Stimulated activated CD4-positive, alpha-beta T cell treated with anti-CD3 and anti-CD28 coated beads, TNF-alpha, amount 100 ng/mL, for 1 hour (primary cell): ENCODE measurements around the gene HS3ST5.
"Not testable (repeated sequence)": the region's sequence is repeated elsewhere in the genome, so short reads cannot be mapped to it uniquely, and the experiment has no call there.

Source experiments
- DNase-seq, 3 donors: peaks; one replicate each; pipeline ENCODE4 v3.0.0-alpha.2; 2020; ENCODE audit warnings: low read depth in 3 of 3, low spot score in 1 of 3

Gene HS3ST5

DNA sequence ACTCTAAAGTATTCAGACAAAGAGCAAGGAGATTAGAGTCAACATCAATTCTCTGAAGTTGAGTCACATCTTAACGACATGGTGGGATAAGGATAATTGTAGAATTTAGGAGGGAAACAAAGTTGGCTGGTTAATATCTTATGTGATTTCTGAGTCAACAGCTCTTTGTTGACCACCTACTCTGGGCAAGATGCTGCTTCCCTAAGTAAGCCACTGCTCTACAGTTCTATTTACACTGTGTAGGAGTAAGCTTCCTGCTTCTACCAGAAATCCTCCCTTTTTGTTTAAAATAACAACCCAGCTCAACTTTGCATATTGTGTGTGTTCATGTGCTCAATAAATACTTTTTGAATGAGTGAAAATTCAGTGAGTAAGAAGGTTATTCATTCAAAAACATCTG, 3.1 kb downstream of the HS3ST5 start:
- DNase-seq, result no peak

DNA sequence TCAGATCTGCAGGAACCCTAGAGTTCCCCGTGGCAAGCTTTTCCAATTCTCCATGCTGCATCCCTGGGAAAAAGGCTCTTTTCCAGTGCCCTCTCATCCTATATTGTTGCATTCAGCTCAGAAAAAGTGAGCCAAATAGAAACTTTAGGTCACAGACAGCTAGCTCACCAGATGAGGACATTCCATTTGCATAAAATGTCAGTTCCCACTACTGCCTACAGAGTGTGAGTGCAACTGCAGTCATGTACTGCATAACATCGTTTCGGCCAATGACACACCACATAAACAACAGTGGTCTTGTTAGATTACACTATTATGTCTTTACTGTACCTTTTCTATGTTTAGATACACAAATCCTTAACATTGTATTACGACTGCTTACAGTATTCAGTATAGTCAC, 8.6 kb downstream of the HS3ST5 start:
- DNase-seq, result no peak

DNA sequence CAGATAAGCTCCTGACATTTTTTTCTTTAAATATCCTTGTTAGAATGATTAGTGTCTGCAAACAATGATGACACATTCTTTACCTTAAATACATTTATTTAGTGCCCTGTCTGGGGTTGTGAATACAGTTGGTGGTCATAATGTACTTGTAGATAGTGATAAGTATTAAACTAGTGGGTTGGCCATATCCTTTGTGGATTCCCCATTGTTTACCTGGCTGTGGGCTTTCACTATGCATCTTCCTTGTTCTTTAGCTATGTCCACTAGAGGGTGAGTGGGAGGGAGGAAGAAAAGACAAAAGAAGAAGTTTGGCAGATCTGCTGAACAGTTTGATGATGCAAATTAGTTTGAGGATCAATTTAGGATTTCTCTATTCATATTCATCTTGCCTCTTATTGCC, 15.7 kb downstream of the HS3ST5 start:
- no peak for DNase-seq

DNA sequence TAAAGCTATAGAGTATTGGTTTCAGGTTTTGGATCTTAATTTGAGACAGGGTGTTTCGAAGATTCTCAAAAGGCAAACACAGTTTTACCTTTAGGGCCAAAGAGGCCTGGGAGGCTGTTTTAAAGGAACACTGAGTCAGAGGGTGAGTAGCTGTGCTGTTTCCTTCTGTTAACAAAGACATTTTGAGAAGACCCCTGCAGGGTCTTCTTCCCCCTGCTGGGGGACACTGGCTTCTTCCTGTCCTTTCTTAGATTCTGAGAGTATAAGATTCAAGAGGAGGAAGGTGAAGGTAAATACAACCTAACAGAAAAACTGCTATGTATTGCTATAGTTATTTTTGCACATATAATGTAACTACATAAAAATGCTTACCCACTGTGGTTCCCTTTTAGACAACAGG, 19.0 kb downstream of the HS3ST5 start:
- DNase-seq, result no peak

DNA sequence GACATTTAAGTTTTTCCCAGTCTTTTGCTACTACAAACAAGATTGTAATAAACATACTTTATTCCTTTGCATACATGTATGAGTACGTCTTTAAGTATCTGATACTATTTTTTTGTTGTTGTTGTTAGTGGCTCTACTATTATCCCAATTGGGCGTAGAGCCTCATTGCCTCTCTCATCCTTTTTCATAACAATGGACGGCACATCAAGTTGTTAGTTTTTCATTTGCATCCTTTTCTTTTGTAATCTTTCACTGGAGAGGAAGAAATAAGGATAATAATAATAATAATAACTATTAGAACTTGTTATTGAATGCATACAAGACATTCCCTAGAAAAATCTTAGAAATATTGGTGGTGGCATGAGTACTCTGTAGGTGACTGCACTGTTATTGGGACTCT, 23.1 kb downstream of the HS3ST5 start:
- no peak for DNase-seq

DNA sequence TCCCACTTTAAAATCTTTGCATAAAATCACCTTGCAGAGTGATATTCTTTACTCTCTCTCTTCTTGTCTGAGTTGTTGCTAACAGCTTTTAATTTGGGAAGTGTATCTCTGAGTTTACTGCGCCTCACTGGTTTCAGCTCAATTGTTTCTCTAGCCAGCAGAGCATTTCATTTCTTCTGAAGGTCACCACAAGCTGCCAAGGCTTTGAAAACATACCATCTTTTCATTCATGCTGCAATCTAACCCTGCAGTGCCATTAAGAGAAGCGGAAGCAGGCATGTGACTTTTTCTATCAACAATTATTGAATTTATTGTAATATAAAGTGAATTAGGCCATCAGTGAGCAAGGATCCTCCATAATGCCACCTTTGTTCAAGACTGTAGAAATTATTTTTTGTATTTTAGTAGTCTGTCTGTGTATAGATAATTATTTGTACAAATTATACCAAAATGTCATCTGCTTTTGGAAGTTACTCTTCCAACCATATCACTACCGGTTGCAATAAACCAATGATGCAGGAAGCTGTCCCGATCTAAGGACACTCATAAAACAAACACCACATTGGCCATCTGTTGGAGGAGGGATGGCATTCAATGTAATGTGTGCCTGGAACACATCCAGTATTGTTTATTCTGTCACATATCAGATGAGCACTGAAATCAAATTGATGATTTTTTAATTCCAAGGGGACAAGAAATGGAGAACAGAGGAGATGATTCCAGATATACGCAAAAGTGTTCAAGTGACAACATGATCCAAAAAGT, 26.8 kb downstream of the HS3ST5 start:
- no peak for DNase-seq

DNA sequence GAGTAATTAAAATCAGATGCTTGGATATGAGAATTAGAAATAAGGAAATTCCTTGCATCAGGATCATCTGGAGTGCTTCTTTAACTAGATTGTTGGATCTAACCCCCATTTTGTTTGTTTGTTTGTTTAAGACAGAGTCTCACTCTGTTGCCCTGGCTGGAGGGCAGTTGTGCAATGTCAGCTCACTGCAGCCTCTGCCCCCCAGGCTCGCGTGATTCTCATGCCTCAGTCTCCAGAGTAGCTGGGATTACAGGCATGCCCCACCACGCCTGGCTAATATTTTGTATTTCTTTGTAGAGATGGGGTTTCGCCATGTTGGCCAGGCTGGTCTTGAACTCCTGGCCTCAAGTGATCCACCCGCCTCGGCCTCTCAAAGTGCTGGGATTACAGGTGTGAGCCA, 29.0 kb downstream of the HS3ST5 start:
- not testable (repeated sequence) for DNase-seq

DNA sequence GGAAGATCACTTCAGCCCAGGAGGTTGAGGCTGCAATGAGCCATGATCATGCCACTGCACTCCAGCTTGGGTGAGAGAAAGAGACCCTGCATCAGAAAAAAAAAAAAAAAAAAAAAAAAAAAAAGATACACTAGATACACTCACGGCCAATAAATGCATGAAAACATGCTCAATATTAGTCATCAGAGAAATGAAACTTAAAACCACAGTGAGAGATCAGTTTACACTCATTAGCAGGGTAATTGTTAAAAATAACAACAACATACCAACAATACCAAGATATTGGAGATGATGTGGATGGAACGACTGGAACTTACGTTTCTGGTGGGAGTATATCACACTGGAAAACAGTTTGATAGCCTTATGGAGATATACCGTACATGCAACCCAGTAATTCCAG, 29.9 kb downstream of the HS3ST5 start:
- no peak for DNase-seq

DNA sequence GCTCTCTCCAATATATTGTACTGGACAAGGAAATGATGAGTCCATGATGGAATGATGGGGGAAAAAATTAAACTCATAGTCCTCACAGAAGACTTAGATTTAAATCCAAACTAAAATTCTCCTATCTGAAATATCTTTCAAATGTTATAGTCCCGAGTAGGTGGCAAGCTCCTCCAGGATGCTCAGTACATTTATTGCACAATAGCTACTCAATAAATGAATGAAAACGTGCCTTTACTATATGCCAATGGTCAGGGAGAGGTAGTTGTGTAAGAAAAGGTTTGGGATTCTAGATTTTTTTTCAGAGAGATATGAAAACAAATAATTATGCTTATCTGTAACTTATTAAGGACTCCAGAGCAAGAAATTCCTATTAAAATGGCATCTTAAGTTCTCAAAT, 32.8 kb downstream of the HS3ST5 start:
- no peak for DNase-seq

DNA sequence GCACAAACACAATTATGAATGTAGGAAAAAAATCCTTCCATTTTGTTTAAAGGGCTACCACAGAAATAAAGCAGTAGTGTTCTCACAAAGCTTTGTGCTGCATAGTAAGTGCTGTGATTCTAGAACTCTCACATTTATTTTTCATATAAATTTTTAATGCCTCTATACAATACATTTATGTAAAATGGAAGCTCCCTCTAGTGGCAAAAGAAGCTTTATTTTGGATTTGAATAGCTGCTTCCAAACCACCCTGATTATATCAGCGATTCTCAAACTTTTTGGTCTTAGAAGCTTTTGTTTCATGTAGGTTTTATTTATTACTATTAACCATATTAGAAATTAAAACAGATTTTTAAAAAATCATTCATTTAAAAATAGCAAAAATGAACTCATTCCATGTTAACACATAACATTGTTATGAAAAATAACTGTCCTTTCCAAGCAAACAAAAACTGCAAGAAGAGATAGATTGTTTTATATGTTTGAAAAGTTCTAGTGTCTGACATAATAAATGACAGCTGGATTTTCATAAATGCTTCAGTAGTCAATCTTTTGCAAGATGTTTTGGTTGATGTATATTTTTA, 38.4 kb downstream of the HS3ST5 start:
- no peak for DNase-seq

DNA sequence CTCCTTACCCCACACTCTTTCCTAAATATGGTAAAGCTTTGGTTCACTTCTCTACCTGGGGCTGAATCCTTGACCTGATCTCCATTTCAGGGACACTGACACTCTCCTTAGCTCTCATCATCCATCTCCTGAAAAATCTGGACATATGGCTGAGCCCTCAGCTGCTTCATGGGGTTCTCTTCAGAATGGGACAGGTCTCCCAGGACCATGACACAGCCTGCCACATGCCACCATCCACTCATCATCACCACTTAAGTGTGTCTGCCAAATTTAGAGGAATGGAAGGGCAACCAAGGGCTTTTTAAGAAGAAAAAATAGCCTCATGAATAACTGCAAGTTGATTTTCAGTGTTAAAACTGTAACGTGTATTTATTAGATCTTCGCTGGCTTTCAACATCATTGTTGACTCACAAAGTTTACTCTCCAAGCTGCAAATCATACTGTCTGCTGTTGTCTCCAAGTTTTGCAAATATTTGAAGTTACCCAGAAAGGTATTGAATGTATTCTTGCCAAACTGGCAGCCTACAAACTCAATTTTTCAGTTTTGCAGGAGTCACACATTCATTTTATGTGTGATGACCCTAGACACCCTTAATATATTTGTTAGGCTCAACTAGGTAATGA, 41.1 kb downstream of the HS3ST5 start:
- DNase-seq, result no peak

DNA sequence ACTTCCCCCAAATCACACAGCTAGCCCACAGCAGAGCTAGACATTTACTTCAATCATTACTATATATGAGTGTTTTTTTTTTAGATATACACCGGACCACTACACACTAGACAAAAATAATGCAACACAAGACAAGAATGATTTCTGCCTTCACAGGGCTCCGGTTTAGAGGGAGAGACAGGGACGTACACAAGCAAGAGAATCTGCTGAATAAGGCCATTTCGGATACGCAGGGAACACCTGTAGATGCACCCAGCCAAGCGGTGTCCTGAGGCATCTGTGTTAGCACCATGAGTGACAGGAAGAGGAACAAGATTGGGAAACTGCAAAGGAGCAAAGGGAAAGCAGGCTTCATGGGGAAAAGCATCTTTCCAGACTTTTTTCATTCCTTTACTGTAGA, 45.7 kb downstream of the HS3ST5 start:
- no peak for DNase-seq

DNA sequence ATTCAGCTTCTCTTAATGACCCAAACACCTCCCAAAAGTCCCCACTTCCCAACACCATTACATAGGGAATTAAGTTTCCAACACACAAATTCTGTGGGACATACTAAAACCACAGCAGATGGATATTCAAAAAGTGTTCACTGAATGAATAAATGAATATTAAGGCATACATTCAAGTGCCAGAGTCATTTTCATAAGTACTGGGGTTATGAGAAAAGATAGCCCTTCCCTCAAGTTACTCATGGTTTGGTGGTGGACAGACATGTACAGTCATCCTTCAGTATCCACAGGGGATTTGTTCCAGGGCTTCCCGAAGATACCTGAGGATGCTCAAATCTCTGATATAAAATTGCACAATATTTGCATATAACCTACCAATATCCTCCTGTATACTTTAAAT, 50.4 kb downstream of the HS3ST5 start:
- DNase-seq, result no peak

DNA sequence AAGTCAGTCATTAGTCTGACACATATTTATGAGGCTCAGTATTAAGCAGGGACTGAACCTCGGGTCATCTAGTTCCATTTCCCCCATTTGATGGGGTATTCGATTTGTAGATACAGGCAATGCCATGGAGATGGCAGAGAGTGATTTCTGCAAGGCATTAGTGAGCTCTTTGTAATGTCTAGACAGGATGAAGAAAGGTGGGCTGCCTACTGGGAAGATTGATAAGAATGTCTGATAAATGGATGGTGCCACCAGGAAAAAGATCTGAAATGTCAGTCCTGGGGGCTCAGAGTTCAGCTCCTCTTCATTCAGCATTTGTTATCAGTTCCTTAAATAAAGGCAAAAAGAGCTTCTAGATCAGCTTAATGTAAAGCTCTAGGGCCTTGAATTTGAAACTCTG, 51.4 kb downstream of the HS3ST5 start:
- DNase-seq, result no peak

DNA sequence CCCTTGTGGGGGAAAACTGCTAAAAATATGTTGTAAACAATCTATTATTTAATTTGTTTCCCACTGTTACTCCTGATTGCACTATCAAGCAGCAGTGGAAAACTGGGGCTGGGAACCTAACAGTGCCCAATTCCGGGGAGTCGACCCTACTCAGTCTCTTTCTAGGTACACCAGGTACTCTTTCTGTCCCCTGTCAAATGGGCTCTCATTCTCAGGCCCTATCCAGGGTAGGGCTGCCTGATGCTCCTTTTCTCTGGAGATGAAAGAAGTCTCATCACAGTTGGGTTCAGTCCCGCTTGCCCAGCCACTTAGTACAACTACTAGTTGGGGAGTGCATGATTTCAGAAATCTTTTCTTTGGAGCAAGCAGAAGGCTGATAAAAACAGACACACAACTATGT, 52.0 kb downstream of the HS3ST5 start:
- no peak for DNase-seq

DNA sequence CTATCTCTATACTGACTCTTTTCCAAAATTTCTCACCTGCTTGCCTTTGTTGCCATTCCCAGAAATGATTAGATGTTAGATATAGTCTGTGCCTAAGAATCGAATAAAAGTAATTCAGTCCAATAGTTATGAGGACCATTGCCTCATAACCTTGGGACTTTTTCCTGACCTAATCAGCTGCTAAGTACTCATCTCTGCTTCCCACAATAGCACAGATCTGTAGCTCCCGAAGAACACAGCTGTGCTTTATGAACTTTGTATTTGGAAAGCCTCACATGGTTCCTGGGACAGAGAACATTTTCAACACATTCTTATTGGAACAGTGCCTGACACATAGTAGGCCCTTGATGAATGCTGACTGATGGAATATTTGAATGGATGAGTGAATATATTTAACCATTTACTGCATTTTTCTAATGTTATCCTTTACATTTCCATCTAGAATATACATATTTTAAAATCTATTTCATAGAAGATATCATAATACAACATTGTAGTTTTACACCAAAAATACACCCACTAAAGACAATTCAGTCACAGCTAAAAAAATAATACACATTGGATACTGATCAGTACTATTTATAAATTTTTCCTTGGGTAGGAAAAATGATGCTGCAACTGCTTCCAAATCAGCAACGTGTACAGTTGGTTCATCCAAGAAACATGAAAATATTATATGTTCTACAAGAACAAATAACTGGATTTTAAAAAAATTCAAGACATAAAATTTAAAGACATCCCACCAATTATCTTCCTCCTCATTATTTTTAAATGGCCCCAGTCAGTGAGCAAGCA, 53.9 kb downstream of the HS3ST5 start:
- DNase-seq, result no peak

DNA sequence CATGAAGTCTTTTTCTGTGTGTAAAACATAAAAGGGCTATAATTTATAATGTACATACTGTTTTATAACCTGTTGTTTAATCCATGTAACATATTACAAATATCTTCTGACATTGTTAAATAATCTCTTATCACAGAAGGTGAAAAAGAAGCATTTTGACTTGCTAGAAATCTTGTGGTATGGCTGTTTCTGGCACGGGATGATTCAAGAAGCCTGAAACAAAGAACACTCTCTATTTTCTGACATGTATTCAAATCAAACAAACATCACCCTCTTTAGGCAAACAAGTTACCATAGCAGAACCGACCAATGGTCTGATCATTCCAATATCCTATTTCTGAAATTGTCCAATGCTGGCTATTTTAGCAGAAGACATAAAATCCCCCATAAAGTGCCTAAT, 55.4 kb downstream of the HS3ST5 start:
- DNase-seq, result no peak

DNA sequence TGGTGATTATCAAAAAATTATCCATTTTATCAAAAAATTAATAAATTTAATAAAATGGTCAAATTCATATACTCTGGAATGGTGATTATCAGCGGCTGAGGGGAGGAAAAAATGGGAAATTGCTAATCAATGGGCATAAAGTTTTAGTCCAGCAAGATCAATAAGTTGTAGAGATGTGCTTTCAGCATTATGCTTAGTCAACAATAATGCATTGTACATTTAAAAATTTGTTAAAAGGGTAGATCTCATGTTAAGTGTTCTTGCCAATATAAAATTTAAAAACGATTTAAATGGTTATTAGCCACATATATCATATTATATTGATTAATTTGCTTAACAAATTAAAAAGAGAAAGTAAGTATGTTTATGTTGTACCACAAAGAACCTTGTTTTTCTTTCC, 56.6 kb downstream of the HS3ST5 start:
- no peak for DNase-seq

DNA sequence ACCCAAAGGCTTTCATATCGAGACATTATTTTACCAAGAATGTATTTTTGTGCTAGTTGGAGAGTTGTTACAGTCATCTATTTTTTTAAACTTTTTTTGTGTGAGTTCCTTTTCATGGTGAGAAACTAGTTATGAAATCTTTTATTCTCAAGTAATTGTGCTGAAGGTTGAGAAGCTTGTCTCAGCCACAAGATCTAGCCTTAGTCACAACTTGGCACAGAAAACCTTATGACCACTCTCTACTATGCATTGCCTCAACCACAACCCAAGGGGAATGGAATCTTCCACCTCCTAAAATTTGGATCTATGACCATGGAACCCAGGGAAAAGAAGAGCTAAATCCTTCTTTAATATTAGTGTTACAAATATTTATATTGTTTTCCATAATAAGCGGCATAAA, 58.5 kb downstream of the HS3ST5 start:
- no peak for DNase-seq

DNA sequence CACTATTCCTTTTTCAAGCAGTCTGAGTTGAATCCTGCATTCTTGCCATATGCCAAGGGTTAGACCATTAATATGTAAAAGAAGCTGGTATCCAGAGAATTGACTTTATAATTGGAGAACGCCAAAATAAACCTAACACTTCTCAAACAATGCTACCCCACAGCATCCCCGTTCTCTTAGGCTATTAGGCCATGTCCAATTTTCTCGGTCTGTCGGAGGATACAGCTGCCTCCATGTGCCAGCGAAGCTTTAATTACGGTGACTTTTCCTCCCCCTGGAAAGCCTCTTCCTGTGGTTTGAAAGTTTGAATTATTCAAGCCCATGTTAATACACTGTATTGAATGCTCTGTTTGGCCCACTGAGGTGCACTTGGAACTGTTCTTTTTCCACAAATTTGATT, 60.5 kb downstream of the HS3ST5 start:
- DNase-seq, result no peak

DNA sequence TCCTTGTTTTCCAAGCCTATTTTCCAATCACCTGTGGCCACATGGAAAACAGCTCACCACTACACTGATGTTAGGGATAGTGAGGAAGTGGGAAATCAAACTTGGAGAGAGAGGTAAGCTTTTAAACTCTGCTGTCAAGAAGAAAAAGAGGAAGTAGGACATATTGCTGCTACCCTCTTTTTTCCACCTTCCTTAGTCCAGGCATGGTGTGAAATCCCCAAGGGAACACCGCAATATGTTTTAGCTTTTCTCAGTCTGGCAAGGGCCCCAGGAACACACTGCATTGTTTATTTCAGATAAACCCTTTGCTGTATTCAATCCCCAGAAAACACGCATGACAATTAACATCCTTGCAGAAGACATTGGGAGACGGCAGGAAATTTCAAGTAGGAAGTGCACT, 61.3 kb downstream of the HS3ST5 start:
- no peak for DNase-seq
